Measurements from ENCODE around the gene YTHDC1. TPM values are rescaled to one million over a fixed set of nuclear protein-coding genes. Genes with fewer than 3 reads are reported as not detected.

Gene YTHDC1
- total RNA-seq, 2 donors from 2014 or later = 37.0 to 89.9 TPM

- H3K27ac ChIP-seq = no peak overlapping the region
- H3K4me3 ChIP-seq = no peak overlapping the region
- TF ChIP-seq CTCF (IDR thresholded peaks at IDR 0.05) = no peak
- ATAC-seq (ENCODE audit: insufficient number of reproducible peaks, low FRiP score, low read depth) (no peak), DNase-seq (ENCODE audit: low spot score) (no peak)
- no peaks in the 10 kb centered on the region for H3K9me3 ChIP-seq
- peaks cover 40 to 73% of the 10 kb centered on the region in 2 donors for H3K4me1 ChIP-seq (ENCODE audit: control insufficient read depth in 1 of 2, low read depth in 2 of 2)
- peaks cover 26% of the 10 kb centered on the region for H3K36me3 ChIP-seq
- no peaks in the 10 kb centered on the region for H3K27me3 ChIP-seq (replicated peaks; ENCODE audit: insufficient read depth)
Measured at GRCh38 chr4:68337522-68337921, 12.4 kb downstream of the YTHDC1 start.

- no peak overlapping the region for H3K4me3 ChIP-seq
- DNase-seq (ENCODE audit: low spot score) = no peak
- no peak for TF ChIP-seq CTCF (IDR thresholded peaks at IDR 0.05)
- no peak for ATAC-seq (ENCODE audit: insufficient number of reproducible peaks, low FRiP score, low read depth)
- peaks cover 29% of the 10 kb centered on the region for H3K36me3 ChIP-seq
- no peaks in the 10 kb centered on the region for H3K9me3 ChIP-seq
- H3K27me3 ChIP-seq (replicated peaks; ENCODE audit: insufficient read depth) = no peaks in the 10 kb centered on the region
- peaks cover 35 to 69% of the 10 kb centered on the region in 2 donors for H3K4me1 ChIP-seq (ENCODE audit: control insufficient read depth in 1 of 2, low read depth in 2 of 2)
- no peak overlapping the region for H3K27ac ChIP-seq
Measured at GRCh38 chr4:68337004-68337403, 12.9 kb downstream of the YTHDC1 start.

- no peak for TF ChIP-seq CTCF (IDR thresholded peaks at IDR 0.05)
- H3K4me1 ChIP-seq (ENCODE audit: control insufficient read depth in 1 of 2, low read depth in 2 of 2) = peaks cover 34 to 64% of the 10 kb centered on the region in 2 donors
Measured at GRCh38 chr4:68336530-68336929, 13.4 kb downstream of the YTHDC1 start.

GRCh38 chr4:68326141-68326540 lies 23.7 kb downstream of the YTHDC1 start:
- Histone ChIP-seq H3K4me1 (ENCODE audit: control insufficient read depth in 1 of 2, low read depth in 2 of 2) (no peaks in the 10 kb centered on the region), H3K4me3 (no peak overlapping the region), H3K27ac (no peak overlapping the region), H3K9me3 (no peaks in the 10 kb centered on the region), H3K27me3 (replicated peaks; ENCODE audit: insufficient read depth) (no peaks in the 10 kb centered on the region), H3K36me3 (peaks cover 21% of the 10 kb centered on the region)
- ATAC-seq (ENCODE audit: insufficient number of reproducible peaks, low FRiP score, low read depth) = no peak
- DNase-seq (ENCODE audit: low spot score) = no peak
- TF ChIP-seq CTCF (IDR thresholded peaks at IDR 0.05) = no peak

More at GRCh38 chr4:68336530-68336929, 13.4 kb downstream of the YTHDC1 start:
- H3K27ac ChIP-seq = no peak overlapping the region
- H3K27me3 ChIP-seq (replicated peaks; ENCODE audit: insufficient read depth) = no peaks in the 10 kb centered on the region
- H3K36me3 ChIP-seq = peaks cover 34% of the 10 kb centered on the region
- DNase-seq (ENCODE audit: low spot score) (no peak), ATAC-seq (ENCODE audit: insufficient number of reproducible peaks, low FRiP score, low read depth) (no peak)
- H3K4me3 ChIP-seq = no peak overlapping the region
- no peaks in the 10 kb centered on the region for H3K9me3 ChIP-seq

GRCh38 chr4:68324519-68325262 lies 25.2 kb downstream of the YTHDC1 start:
- no peak overlapping the region for H3K4me3 ChIP-seq
- DNase-seq (ENCODE audit: low spot score) = no peak

More at GRCh38 chr4:68324519-68325262, 25.2 kb downstream of the YTHDC1 start:
- no peaks in the 10 kb centered on the region for H3K4me1 ChIP-seq (ENCODE audit: control insufficient read depth in 1 of 2, low read depth in 2 of 2)
- H3K27ac ChIP-seq = no peak overlapping the region
- H3K9me3 ChIP-seq = no peaks in the 10 kb centered on the region
- no peaks in the 10 kb centered on the region for H3K27me3 ChIP-seq (replicated peaks; ENCODE audit: insufficient read depth)
- ATAC-seq (ENCODE audit: insufficient number of reproducible peaks, low FRiP score, low read depth) = no peak
- peaks cover 15% of the 10 kb centered on the region for H3K36me3 ChIP-seq
- no peak for TF ChIP-seq CTCF (IDR thresholded peaks at IDR 0.05)
